Fibroblast of skin of left quadriceps (primary cell): ENCODE results near the gene FAU.

Experiments used
- DNase-seq, 2 experiments: peaks; one replicate each; pipeline ENCODE4 v3.0.0-alpha.2; 2013; ENCODE audit warnings: low read depth in 2 of 2

Gene FAU

DNA sequence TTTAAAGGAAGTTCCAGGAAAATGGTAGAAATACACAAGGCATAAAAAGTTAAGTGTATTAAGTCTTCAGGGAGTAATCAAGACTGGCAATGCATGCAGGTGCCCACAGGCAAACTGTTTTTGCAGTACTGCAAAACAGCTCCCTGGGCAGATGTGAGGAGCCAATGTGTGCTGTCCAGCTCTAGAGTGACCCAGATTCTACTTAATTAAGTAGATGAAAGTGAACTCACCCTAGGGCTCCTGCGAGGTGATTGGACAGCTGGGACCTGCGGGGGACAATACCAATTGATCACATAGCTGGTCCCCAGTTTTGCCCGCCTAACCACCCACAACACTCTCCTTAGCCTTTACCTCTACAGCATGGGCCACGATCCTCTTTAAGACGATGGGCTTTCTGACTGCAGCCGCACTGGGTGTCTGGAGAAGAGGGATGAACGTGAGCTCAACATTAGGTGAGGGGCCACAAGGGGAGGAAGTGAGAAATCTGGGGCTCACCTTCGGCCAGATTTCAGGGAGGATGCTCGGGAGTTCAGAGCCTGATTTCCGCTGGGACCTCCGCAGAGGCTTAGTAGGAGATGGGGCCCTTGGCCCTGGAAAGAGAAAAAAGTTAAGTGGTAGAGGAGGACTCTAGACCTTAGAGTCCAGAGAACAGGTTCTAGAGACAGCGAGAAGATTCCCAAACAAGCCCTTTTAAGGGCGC is 38.6 kb downstream of the FAU start:
- no peak for DNase-seq

GRCh38 chr11:65078786-65079342 is 43.1 kb downstream of the FAU start:
- DNase-seq, result no peak

GRCh38 chr11:65078151-65078550 is 43.8 kb downstream of the FAU start:
- DNase-seq, result no peak

GRCh38 chr11:65077451-65077850 is 44.5 kb downstream of the FAU start:
- DNase-seq, result no peak

- no peak for DNase-seq
These were observed 49.3 kb downstream of the FAU start for GRCh38 chr11:65072631-65072966.

DNA sequence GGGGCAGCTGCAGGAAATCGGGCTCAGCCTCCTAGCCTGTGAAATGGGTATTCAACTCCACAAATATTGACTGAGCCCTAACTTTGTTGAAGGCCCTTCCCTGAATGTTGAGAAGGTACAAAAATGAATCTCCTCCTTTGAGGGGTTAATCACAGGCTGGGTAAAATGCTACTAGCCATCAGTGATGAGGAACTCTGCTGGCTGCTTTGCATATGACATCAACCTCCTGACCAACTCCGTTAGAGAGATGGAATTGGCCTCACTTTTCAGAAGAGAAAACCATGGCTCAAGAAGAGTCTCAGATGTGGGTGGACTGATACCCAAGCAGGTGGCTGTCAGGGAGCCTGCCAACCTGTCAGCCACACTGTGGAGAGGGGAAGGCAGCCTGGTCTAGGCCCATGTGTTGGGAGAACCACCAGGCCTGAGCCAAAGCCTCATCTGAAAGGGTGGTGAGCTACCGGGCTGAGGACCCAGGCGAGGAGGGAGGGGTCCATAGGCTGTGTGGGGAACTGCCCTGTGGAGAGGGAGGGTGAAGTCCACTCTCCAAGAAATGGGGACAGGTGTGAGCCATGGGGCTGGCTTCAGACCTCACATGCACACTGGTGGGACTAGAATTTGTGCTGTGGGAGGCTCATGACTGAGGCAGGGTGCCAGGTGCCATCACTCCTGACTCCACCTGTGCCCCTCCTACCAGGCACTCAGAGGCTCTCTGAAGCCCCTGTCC is 49.9 kb downstream of the FAU start:
- DNase-seq, result no peak
